ENCODE results near the gene STK11.

Gene STK11

GRCh38 chr19:1205114-1206099, at the start of gene STK11:
Gene STK11, plus strand, starts transcription at chr19:1205778. Its CDS starts 1,136 bp downstream, at chr19:1206914.
- TF ChIP-seq ZFX (IDR thresholded peaks at IDR 0.05; ENCODE audit: borderline replicate concordance): no peak
- TF ChIP-seq, protein P1, sequence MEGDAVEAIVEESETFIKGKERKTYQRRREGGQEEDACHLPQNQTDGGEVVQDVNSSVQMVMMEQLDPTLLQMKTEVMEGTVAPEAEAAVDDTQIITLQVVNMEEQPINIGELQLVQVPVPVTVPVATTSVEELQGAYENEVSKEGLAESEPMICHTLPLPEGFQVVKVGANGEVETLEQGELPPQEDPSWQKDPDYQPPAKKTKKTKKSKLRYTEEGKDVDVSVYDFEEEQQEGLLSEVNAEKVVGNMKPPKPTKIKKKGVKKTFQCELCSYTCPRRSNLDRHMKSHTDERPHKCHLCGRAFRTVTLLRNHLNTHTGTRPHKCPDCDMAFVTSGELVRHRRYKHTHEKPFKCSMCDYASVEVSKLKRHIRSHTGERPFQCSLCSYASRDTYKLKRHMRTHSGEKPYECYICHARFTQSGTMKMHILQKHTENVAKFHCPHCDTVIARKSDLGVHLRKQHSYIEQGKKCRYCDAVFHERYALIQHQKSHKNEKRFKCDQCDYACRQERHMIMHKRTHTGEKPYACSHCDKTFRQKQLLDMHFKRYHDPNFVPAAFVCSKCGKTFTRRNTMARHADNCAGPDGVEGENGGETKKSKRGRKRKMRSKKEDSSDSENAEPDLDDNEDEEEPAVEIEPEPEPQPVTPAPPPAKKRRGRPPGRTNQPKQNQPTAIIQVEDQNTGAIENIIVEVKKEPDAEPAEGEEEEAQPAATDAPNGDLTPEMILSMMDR (IDR thresholded peaks at IDR 0.05): no peak

DNA sequence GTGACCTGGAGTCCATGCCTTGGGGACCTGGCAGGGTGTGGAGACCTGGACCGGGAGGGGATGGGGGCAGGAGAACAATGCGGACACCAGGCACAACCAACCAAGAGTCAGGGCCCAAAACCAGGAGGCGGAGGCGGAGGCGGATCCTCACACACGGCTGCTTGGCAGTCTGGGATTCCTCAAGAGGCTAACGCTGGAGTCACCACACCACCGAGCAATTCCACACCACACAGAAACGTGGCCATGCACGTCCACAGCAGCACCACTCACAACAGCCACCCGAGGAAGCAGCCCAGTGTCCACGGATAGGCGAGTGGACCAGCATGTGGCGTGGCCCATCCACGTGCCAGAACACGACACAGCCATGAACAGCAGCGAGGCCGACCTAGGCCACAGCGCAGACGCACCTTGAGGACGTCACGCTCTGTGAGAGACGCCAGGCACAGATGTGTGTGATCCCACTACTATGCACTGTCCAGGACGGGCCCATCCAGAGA, 49.2 kb upstream of the STK11 start:
- H3K27ac ChIP-seq: no peak overlapping the region
- TF ChIP-seq, protein P1 (IDR thresholded peaks at IDR 0.05): no peak
- no peak for TF ChIP-seq ZFX (IDR thresholded peaks at IDR 0.05; ENCODE audit: borderline replicate concordance)

More at GRCh38 chr19:1205114-1206099, at the start of gene STK11:
- peak within 1 kb of the TSS; percentile 82 for H3K27ac ChIP-seq

GRCh38 chr19:1156830-1157615, 48.6 kb upstream of the STK11 start:
- H3K27ac ChIP-seq: no peak overlapping the region
- TF ChIP-seq, protein P1 (IDR thresholded peaks at IDR 0.05): no peak
- no peak for TF ChIP-seq ZFX (IDR thresholded peaks at IDR 0.05; ENCODE audit: borderline replicate concordance)

- no peak overlapping the region for H3K27ac ChIP-seq
- TF ChIP-seq ZFX (IDR thresholded peaks at IDR 0.05; ENCODE audit: borderline replicate concordance): no peak
- TF ChIP-seq, protein P1 (IDR thresholded peaks at IDR 0.05): no peak
Observed at GRCh38 chr19:1157931-1158884, 47.4 kb upstream of the STK11 start.

DNA sequence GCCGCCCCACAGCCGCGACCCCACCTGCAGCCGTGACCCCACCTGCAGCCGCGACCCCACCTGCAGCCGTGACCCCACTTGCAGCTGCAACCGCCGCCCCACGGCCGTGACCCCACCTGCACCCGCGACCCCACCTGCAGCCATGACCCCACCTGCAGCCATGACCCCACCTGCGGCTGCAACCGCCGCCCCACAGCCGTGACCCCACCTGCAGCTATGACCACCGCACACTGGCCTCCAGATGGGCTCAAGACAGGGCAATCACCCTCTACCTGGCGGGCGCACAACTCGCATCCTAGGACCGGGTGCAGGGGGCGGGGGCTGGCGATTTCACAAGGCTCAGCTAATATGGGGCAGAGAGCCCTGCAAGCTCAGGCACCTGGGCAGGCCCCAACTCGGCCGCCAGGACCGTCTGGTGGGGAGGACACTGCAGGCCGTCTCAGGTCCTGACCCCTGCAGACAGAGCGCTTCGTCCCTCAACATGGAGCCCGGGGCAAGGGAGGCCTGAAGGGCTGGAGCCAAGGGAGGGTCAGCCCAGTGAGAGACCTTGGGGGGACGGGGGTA, 46.6 kb upstream of the STK11 start:
- TF ChIP-seq ZFX (IDR thresholded peaks at IDR 0.05; ENCODE audit: borderline replicate concordance): no peak
- TF ChIP-seq, protein P1 (IDR thresholded peaks at IDR 0.05): no peak
- H3K27ac ChIP-seq: no peak overlapping the region

All from 22Rv1 (cell line).